ENCODE data around the gene CHRNE. TPM values are rescaled to one million over a fixed set of nuclear protein-coding genes. Genes with fewer than 3 reads are reported as not detected.

The CHRNE gene
- total and polyA plus RNA-seq, 2 of the 13 experiments (the other 11 are each of a cell fraction or from before 2014, with no cell fraction given): 0.53 to 0.59 TPM

DNA sequence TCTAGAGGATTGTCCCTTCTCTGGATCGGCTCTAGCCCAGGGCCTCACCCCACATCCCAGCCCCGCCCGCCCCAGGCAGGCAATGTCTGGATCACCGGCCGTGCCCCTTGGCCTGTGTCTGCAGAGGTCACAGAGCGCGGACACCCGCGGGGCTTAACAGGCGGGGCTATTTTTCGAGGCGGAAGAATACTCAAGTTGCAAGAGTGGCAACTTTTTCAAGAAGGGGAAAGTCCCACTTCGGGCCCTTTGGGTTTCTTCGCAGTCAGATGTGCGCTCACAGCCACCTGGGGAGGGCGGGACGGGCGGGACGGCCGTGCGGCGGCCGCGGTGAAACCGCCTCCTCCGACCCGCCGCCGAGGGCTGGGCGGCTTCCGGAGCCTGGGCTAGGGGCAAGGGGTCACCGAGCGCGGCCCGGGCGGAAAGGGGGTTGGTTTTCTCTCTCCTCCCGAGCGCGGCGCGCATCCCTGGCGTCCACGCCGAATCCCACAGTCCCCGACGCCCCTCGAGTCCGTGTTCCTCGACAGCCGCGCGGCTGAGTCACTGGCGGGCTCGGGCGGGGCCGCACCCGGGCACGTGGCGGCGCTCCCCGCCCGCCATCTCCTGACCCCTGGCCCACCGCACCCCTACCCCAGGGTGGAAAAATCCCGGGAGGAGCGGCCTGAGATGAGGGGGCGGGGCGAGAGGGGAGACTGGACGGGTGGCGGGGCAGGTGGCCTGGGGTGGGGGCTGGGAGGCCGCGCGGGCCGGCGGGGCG is 46.6 kb upstream of the CHRNE start (continued):
- TF ChIP-seq, protein P1, sequence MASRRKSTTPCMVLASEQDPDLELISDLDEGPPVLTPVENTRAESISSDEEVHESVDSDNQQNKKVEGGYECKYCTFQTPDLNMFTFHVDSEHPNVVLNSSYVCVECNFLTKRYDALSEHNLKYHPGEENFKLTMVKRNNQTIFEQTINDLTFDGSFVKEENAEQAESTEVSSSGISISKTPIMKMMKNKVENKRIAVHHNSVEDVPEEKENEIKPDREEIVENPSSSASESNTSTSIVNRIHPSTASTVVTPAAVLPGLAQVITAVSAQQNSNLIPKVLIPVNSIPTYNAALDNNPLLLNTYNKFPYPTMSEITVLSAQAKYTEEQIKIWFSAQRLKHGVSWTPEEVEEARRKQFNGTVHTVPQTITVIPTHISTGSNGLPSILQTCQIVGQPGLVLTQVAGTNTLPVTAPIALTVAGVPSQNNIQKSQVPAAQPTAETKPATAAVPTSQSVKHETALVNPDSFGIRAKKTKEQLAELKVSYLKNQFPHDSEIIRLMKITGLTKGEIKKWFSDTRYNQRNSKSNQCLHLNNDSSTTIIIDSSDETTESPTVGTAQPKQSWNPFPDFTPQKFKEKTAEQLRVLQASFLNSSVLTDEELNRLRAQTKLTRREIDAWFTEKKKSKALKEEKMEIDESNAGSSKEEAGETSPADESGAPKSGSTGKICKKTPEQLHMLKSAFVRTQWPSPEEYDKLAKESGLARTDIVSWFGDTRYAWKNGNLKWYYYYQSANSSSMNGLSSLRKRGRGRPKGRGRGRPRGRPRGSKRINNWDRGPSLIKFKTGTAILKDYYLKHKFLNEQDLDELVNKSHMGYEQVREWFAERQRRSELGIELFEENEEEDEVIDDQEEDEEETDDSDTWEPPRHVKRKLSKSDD (CRISPR knock-in tag; IDR thresholded peaks at IDR 0.05; ENCODE audit: low read depth): no peak
- TF ChIP-seq HBP1 (CRISPR knock-in tag; IDR thresholded peaks at IDR 0.05; ENCODE audit: low read depth): no peak
- TF ChIP-seq ZNF333 (CRISPR knock-in tag; IDR thresholded peaks at IDR 0.05; ENCODE audit: borderline replicate concordance): peak; percentile 82; the same call in 1 of the 2 replicates
- TF ChIP-seq ZNF773 (CRISPR knock-in tag; IDR thresholded peaks at IDR 0.05; ENCODE audit: borderline replicate concordance): no peak
- TF ChIP-seq CENPX (CRISPR knock-in tag; IDR thresholded peaks at IDR 0.05): no peak
- TF ChIP-seq KDM2A (CRISPR knock-in tag; IDR thresholded peaks at IDR 0.05; ENCODE audit: borderline replicate concordance, low read depth): peak; percentile 16; the same call in 1 of the 2 replicates
- TF ChIP-seq ATF6 (CRISPR knock-in tag; conservative IDR thresholded peaks at IDR 0.05): no peak
- TF ChIP-seq HDAC6 (IDR thresholded peaks at IDR 0.05; ENCODE audit: low read depth, low read length): no peak
- no peak for TF ChIP-seq PRDM4 (CRISPR knock-in tag; IDR thresholded peaks at IDR 0.05; ENCODE audit: borderline replicate concordance)
- TF ChIP-seq RXRA (CRISPR knock-in tag; IDR thresholded peaks at IDR 0.05): peak; percentile 80
- TF ChIP-seq, protein P2, sequence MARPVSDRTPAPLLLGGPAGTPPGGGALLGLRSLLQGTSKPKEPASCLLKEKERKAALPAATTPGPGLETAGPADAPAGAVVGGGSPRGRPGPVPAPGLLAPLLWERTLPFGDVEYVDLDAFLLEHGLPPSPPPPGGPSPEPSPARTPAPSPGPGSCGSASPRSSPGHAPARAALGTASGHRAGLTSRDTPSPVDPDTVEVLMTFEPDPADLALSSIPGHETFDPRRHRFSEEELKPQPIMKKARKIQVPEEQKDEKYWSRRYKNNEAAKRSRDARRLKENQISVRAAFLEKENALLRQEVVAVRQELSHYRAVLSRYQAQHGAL (CRISPR knock-in tag; IDR thresholded peaks at IDR 0.05; ENCODE audit: not compliant biosample characterization): no peak
- TF ChIP-seq CENPT (CRISPR knock-in tag; IDR thresholded peaks at IDR 0.05; ENCODE audit: low read depth): no peak; the same call in 1 of the 2 replicates
- TF ChIP-seq PBX2 (CRISPR knock-in tag; IDR thresholded peaks at IDR 0.05): no peak
- TF ChIP-seq IKZF1 (IDR thresholded peaks at IDR 0.05): no peak
- no peak for TF ChIP-seq ZBTB20 (CRISPR knock-in tag; IDR thresholded peaks at IDR 0.05; ENCODE audit: borderline replicate concordance, low read depth)
- no peak for TF ChIP-seq KLF9 (CRISPR knock-in tag; IDR thresholded peaks at IDR 0.05; ENCODE audit: low read depth)
- no peak for TF ChIP-seq ZNF557 (CRISPR knock-in tag; IDR thresholded peaks at IDR 0.05)
- TF ChIP-seq ZNF570 (CRISPR knock-in tag; IDR thresholded peaks at IDR 0.05; ENCODE audit: borderline replicate concordance): no peak
